Activated T-cell treated with anti-CD3 and anti-CD28 coated beads, Interleukin-2, amount 50 U/mL, for 48 hours (primary cell): ENCODE data around the gene LGALS14.
A peak's percentile ranks its signal among the peaks of the same experiment; 100 is the strongest.
"Not testable (repeated sequence)": the region's sequence is repeated elsewhere in the genome, so short reads cannot be mapped to it uniquely, and the experiment has no call there.

Experiments used
- DNase-seq, 2 experiments: peaks; one replicate each; pipeline ENCODE4 v3.0.0-alpha.2; 2020

LGALS14 gene

GRCh38 chr19:39696387-39696786 lies 7.9 kb upstream of the LGALS14 start:
- no peak for DNase-seq

DNA sequence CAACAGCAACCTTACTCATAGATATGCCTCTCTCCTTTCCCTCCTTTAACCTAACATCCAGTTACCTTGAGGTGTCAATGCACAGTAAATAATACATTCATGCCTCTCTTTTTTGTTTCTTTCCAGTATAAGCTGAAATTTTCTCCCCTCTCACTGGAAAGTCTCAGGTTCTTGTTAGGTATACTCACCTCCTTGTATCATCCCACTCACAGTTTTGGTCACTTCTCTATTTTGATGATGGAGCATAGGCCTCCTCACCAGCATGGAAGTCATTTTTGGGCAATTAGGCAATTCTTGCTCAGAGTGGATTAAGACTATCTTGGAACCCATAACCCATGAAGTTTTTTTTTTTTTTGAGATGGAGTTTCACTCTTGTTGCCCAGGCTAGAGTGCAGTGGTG lies 5.7 kb upstream of the LGALS14 start:
- no peak for DNase-seq

DNA sequence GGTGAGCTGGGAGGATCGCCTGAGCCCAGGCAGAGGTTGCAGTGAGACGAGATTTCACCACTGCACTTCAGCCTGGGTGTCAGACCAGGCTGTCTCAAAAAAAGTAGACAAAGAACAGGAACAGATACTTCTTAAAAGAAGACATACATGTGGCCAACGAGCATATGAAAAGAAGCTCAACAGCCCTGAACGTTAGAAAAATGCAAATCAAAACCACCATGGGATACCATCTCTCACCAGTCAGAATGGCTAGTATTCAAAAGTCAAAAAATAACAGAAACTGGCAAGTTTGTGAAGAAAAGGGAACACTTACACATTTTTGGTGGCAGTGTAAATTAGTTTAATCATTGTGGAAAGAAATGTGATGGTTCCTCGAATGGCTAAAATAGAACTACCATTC lies 3.0 kb upstream of the LGALS14 start:
- DNase-seq, result no peak

DNA sequence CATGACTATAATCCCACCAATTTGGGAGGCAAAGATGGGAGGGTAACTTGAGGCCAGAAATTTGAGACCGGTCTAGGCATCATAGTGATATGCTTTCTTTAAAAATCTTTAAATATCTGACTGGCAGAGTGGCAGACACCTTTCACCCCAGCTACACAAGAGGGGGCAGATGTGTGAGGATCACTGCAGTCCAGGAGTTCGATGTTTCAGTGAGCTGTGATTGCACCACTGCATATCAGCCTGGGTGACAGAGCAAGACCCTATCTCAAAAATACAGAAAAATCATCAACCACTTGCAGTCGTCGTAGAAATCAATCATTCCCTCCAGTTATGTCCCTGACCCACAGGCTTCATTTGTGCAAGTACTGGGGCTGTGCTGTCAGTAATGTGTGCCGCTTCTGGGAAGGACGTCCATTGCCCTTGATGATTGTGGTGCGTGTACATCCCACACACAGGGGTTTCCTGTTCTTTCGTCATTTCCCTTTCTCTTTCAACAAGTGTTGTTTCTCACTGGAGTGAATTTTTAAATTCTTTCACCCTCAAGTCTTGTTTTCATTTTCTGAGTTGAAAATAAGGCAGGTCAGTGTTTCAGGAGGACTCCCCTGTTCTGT lies 1.4 kb downstream of the LGALS14 start:
- DNase-seq, result peak; percentile 46 to 50

DNA sequence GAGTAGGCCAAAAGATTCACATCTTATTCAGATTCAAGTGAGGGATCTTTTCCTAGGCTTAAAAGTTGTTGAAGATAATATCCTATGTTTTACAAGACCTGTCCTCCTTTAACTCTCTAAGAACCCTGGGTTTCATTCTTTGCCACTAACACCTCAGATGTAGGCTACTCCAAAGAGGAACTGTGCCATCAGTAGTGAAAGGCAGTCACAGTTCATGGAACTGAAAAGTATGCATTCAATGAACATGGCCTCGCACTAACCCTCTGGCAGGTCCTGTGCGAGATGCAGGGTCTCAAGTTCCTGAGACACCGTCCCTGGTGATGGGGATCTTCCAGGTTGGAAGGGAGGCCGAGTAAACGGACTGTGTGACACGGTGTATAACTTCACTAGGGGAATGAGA lies 4.3 kb downstream of the LGALS14 start:
- DNase-seq, result no peak

- no peak for DNase-seq
Observed at GRCh38 chr19:39709026-39709872, 5.0 kb downstream of the LGALS14 start.

- DNase-seq, result no peak
Observed at GRCh38 chr19:39710333-39710890, 6.1 kb downstream of the LGALS14 start.

GRCh38 chr19:39720144-39720543 lies 15.9 kb downstream of the LGALS14 start:
- not testable (repeated sequence) for DNase-seq

DNA sequence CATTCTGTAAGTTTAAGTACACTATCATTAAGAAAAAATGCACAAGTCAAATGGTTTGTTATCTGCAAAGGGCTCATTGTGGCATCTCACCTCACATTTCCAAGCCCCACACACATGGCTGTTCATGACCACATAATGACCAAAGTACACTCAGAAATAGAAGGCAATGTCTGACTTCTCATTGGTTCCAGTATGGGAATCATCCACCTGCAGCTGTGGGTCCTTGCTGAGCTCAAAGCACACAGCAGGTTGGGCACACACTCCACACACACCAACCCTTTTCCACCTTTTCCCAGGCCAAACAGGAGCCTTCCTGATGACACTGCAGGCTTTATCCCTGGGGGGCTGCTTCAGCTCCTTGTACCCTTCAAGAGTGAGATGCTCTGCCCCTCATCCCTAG lies 21.7 kb downstream of the LGALS14 start:
- DNase-seq, result no peak

- no peak for DNase-seq
Observed at GRCh38 chr19:39727070-39727800, 23.0 kb downstream of the LGALS14 start.

- DNase-seq, result no peak
Observed at GRCh38 chr19:39728040-39728439, 23.8 kb downstream of the LGALS14 start.

- no peak for DNase-seq
Observed at GRCh38 chr19:39729594-39729993, 25.3 kb downstream of the LGALS14 start.

DNA sequence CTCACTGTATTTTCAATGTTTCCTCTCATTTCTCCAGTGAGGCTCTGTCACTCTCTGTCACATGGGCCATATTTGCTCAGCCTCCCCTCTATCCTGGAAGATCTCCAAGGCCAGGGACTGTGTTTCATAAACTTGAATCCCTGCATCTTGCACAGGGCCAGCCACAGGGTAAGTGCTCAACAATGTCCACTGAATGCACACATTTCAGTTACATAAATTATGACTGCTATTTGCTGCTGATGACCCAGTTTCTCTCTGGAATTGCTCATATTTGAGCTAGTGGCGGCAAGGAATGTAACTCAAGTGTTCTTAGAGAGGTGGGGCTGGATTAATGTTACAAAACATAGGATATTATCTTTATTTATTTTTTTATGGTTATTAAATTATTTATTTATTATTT lies 27.4 kb downstream of the LGALS14 start:
- DNase-seq, result no peak

DNA sequence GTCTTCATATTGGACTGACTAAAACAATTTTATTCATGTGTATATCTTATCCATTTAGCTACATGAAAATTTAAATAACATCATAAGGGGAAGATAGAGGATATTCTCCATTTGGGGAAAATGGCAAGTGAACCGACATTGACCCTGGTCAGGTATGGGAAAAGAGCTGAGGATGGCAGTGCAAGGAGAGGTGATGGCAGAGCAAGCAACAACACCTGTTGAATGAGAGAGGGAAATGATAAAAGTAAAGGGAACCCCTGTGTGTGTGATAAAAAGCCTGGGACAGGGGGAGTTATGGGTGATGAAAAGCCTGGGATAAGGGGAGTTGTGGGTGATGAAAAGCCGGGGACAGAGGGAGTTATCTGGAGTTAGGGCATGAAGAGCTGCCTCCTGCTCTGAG lies 29.6 kb downstream of the LGALS14 start:
- DNase-seq, result no peak

DNA sequence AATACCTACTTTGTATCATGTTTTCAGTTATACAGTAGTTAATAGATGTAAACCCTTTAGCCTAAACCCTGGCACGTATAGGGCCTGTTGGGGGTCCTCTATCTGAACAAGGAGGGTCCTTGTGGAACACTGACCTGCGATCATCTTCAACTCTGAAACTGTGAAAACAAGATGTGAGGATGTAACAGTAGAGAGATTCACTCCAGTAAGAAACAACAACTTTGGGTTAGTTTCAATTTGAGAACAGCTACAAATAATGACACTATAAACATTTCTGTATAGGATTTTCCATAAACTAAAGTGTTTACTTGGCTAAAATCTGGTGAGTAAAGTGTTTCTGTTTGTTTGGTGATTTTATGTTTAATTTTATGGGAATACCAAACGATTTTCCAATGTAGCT lies 31.4 kb downstream of the LGALS14 start:
- no peak for DNase-seq

DNA sequence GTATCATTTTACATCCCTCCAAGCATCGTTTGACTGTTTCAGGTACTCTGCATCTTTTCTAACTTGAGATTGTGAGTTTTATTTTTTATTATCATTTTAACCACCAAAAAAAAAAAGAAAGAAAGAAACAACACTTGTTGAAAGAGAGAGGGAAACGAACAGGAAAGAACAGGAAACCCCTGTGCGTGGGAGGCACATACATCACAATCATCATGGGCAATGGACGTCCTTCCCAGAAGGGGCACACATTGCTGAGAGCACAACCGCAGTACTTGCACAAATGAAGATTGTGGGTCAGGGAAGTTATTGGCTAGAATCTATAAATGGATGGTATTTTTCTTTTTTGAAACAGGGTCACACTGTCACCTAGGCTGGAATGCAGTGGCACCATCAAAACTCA lies 31.8 kb downstream of the LGALS14 start:
- DNase-seq, result no peak

DNA sequence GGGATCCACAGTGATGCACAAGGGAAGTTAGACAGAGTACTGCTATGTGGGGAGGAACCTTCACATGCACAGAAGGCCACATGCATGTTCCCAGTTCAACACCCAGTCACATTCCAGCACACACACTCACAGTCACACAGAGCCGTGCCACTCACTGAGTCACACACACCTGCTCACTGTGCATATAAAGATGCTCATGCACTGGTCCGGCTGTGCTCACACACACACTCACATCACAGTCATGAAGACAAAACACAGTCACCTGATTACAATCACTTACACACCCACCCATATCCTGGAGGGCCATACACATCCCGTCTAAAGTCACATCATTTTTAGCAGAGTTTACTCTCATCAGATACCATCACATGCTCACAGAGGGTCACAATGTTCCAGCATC lies 33.1 kb downstream of the LGALS14 start:
- no peak for DNase-seq

- no peak for DNase-seq
Observed at GRCh38 chr19:39737891-39738290, 33.6 kb downstream of the LGALS14 start, which contains the start of gene CLC. Gene CLC, minus strand, starts transcription at chr19:39738029. Its CDS starts 77 bp downstream, at chr19:39737952.

DNA sequence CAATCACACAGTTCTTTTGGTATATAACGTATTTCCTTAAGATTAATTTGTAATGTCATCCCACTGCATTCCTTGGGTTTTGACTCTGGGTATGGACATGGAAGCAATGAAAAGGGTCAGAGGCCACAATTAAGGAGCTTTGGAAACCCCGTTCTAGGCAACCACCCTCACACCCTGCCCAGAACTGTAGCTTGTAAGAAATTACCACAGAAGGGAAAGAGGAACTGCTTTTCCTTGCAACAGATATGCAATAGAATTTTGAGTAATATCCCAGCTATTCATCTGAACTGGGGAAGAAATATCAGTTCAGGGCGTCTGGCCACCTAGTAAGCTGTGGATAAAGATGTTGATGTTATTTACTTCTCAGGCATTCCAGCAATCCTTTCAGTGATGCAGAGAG lies 34.5 kb downstream of the LGALS14 start:
- DNase-seq, result no peak

- no peak for DNase-seq
Observed at GRCh38 chr19:39740395-39740794, 36.1 kb downstream of the LGALS14 start.

- DNase-seq, result no peak
Observed at GRCh38 chr19:39745643-39746042, 41.4 kb downstream of the LGALS14 start.

DNA sequence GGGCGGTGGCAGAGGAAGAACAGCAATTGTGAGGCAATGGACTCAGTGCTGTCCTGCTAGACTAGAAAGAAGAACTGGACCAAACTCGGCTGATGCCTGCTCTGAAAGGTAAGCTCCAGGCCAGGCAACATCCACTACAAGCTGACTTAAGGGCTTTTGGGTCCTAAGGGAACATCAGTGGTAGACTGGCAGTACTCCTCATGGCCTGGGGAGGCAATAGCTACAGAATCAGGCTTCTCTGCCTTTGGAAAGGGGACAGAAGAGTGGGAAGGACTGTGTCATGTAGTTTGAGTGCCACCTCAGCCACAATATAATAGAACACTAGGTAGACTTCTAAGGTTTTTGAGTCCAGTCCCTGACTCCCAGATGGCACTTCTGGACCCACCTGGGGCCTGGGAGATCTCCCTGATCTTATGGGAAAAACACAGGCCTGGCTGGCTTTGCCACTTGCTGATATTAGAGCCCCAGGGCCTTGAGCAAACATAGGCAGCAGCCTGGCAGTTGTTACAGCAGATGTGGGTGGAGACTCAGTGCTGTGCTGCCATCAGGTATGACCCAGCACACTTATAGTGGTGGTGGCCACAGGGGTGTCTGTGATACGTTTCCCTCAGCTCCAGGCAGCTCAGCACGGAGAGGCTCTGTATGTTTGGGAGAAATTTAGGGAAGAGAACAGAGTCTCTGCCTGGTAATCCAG lies 42.7 kb downstream of the LGALS14 start:
- DNase-seq, result no peak

GRCh38 chr19:39749981-39750380 lies 45.7 kb downstream of the LGALS14 start:
- DNase-seq, result no peak
